ENCODE results near the gene DCLRE1C. TPM values are rescaled to one million over a fixed set of nuclear protein-coding genes. Genes with fewer than 3 reads are reported as not detected.
"Not testable (repeated sequence)": the region's sequence is repeated elsewhere in the genome, so short reads cannot be mapped to it uniquely, and the experiment has no call there.

The DCLRE1C gene
- total and polyA plus RNA-seq, 4 experiments from 2014 or later, result 12.3 to 34.9 (median 27.9) TPM

- Mint-ChIP-seq H3K27me3 (no peaks in the 10 kb centered on the region), H3K4me3 (no peak overlapping the region), H3K27ac (peak overlapping the region in 3 of 7 donors; percentile 13 to 55 (median 44)), H3K4me1 (peaks cover 9 to 23% (median 15%) of the 10 kb centered on the region in 4 donors), H3K36me3 (peaks cover 73 to 78% of the 10 kb centered on the region in 2 donors), H3K9me3 (peaks cover 0 to 3% (median 0%) of the 10 kb centered on the region in 8 donors)
- H3K27me3 ChIP-seq (ENCODE audit: insufficient read depth, low read length), result no peaks in the 10 kb centered on the region
- H3K36me3 ChIP-seq (ENCODE audit: insufficient read depth, low read length), result peaks cover 37% of the 10 kb centered on the region
- intact Hi-C loops (cut with micrococcal nuclease), result no loop called here
- DNase-seq, result no peak
- H3K4me1 ChIP-seq (ENCODE audit: insufficient read depth, low read length), result peaks cover 11% of the 10 kb centered on the region
- no peak overlapping the region for H3K4me3 ChIP-seq (ENCODE audit: low read length in 2 of 2)
- ChIA-PET POLR2A (ENCODE audit: partially characterized antibody) (no interaction called here), CTCF (ENCODE audit: partially characterized antibody) (no interaction called here)
- H3K27ac ChIP-seq (ENCODE audit: low read depth, low read length), result no peak overlapping the region
- H3K9me3 ChIP-seq (ENCODE audit: control insufficient read depth in 1 of 2, low read length in 2 of 2), result no peaks in the 10 kb centered on the region
Observed at GRCh38 chr10:14910953-14911352, 42.9 kb downstream of the DCLRE1C start.

- Histone ChIP-seq H3K9me3 (ENCODE audit: control insufficient read depth in 1 of 2, low read length in 2 of 2) (no peaks in the 10 kb centered on the region), H3K4me1 (ENCODE audit: insufficient read depth, low read length) (peaks cover 8% of the 10 kb centered on the region), H3K27ac (ENCODE audit: low read depth, low read length) (no peak overlapping the region), H3K27me3 (ENCODE audit: insufficient read depth, low read length) (no peaks in the 10 kb centered on the region), H3K4me3 (ENCODE audit: low read length in 2 of 2) (no peak overlapping the region), H3K36me3 (ENCODE audit: insufficient read depth, low read length) (peaks cover 34% of the 10 kb centered on the region)
- H3K27ac Mint-ChIP-seq, result peak overlapping the region in 4 of 7 donors; percentile 6 to 65 (median 20)
- H3K4me3 Mint-ChIP-seq, result no peak overlapping the region
- H3K4me1 Mint-ChIP-seq, result peaks cover 7 to 29% (median 9%) of the 10 kb centered on the region in 4 donors
- DNase-seq, result no peak
- CTCF ChIA-PET (ENCODE audit: partially characterized antibody), result interaction anchor here (0.9 kb wide), 1 partner anchor 36 kb away, joined by 3 read pairs; no protein-coding TSS in a partner anchor
- peaks cover 0 to 3% (median 0%) of the 10 kb centered on the region in 8 donors for H3K9me3 Mint-ChIP-seq
- peaks cover 58 to 64% of the 10 kb centered on the region in 2 donors for H3K36me3 Mint-ChIP-seq
- intact Hi-C loops (cut with micrococcal nuclease), result no loop called here
- no peaks in the 10 kb centered on the region for H3K27me3 Mint-ChIP-seq
- POLR2A ChIA-PET (ENCODE audit: partially characterized antibody), result no interaction called here
Observed at GRCh38 chr10:14909101-14909500, 44.8 kb downstream of the DCLRE1C start.

GRCh38 chr10:14907591-14907990 lies 46.3 kb downstream of the DCLRE1C start:
- H3K27ac ChIP-seq (ENCODE audit: low read depth, low read length); H3K4me3 ChIP-seq (ENCODE audit: low read length in 2 of 2); DNase-seq; H3K27me3 Mint-ChIP-seq; H3K27me3 ChIP-seq (ENCODE audit: insufficient read depth, low read length); intact Hi-C loops (cut with micrococcal nuclease); H3K27ac Mint-ChIP-seq; H3K9me3 ChIP-seq (ENCODE audit: control insufficient read depth in 1 of 2, low read length in 2 of 2); H3K4me3 Mint-ChIP-seq; H3K4me1 ChIP-seq (ENCODE audit: insufficient read depth, low read length); H3K9me3 Mint-ChIP-seq: not testable (repeated sequence)
- Mint-ChIP-seq H3K4me1 (peaks cover 7 to 29% (median 9%) of the 10 kb centered on the region in 4 donors), H3K36me3 (peaks cover 49 to 51% of the 10 kb centered on the region in 2 donors)
- H3K36me3 ChIP-seq (ENCODE audit: insufficient read depth, low read length), result peaks cover 34% of the 10 kb centered on the region
- ChIA-PET POLR2A (ENCODE audit: partially characterized antibody) (interaction anchor here (0.7 kb wide), 1 partner anchor 13 kb away, joined by 3 read pairs; no protein-coding TSS in a partner anchor), CTCF (ENCODE audit: partially characterized antibody) (interaction anchor here (1.0 kb wide), 1 partner anchor 112 kb away, joined by 5 read pairs; no protein-coding TSS in a partner anchor)

- Histone ChIP-seq H3K27ac (ENCODE audit: low read depth, low read length) (no peak overlapping the region), H3K27me3 (ENCODE audit: insufficient read depth, low read length) (no peaks in the 10 kb centered on the region), H3K4me1 (ENCODE audit: insufficient read depth, low read length) (peaks cover 8% of the 10 kb centered on the region), H3K9me3 (ENCODE audit: control insufficient read depth in 1 of 2, low read length in 2 of 2) (no peaks in the 10 kb centered on the region), H3K4me3 (ENCODE audit: low read length in 2 of 2) (no peak overlapping the region), H3K36me3 (ENCODE audit: insufficient read depth, low read length) (peaks cover 34% of the 10 kb centered on the region)
- Mint-ChIP-seq H3K4me1 (peaks cover 7 to 29% (median 9%) of the 10 kb centered on the region in 4 donors), H3K36me3 (peaks cover 44 to 46% of the 10 kb centered on the region in 2 donors), H3K27me3 (no peaks in the 10 kb centered on the region), H3K27ac (no peak overlapping the region), H3K9me3 (peaks cover 0 to 3% (median 0%) of the 10 kb centered on the region in 8 donors), H3K4me3 (no peak overlapping the region)
- ChIA-PET CTCF (ENCODE audit: partially characterized antibody) (no interaction called here), POLR2A (ENCODE audit: partially characterized antibody) (no interaction called here)
- intact Hi-C loops (cut with micrococcal nuclease), result no loop called here
- DNase-seq, result no peak
Observed at GRCh38 chr10:14906765-14907164, 47.1 kb downstream of the DCLRE1C start.

GRCh38 chr10:14905890-14906289 lies 48.0 kb downstream of the DCLRE1C start:
- Mint-ChIP-seq H3K27me3 (no peaks in the 10 kb centered on the region), H3K9me3 (peaks cover 0 to 3% (median 0%) of the 10 kb centered on the region in 8 donors), H3K4me1 (peaks cover 7 to 29% (median 9%) of the 10 kb centered on the region in 4 donors), H3K36me3 (peaks cover 35 to 37% of the 10 kb centered on the region in 2 donors), H3K4me3 (no peak overlapping the region), H3K27ac (peak overlapping the region; percentile 15 to 78 (median 51))
- POLR2A ChIA-PET (ENCODE audit: partially characterized antibody), result interaction anchor here (1.1 kb wide), 1 partner anchor 49 kb away, joined by 3 read pairs; the partner anchor contains the start of gene DCLRE1C
- intact Hi-C loops (cut with micrococcal nuclease), result loop anchor here (2.0 kb wide), 1 partner anchor 27 kb away; the partner anchor contains the start of gene SUV39H2
- CTCF ChIA-PET (ENCODE audit: partially characterized antibody), result interaction anchor here (0.7 to 3.0 kb wide), 3 partner anchors 14 to 26 kb away, joined by 3 to 13 read pairs (median 4); no protein-coding TSS in a partner anchor
- Histone ChIP-seq H3K4me1 (ENCODE audit: insufficient read depth, low read length) (peaks cover 8% of the 10 kb centered on the region), H3K27me3 (ENCODE audit: insufficient read depth, low read length) (no peaks in the 10 kb centered on the region), H3K36me3 (ENCODE audit: insufficient read depth, low read length) (peaks cover 31% of the 10 kb centered on the region), H3K4me3 (ENCODE audit: low read length in 2 of 2) (no peak overlapping the region), H3K27ac (ENCODE audit: low read depth, low read length) (no peak overlapping the region), H3K9me3 (ENCODE audit: control insufficient read depth in 1 of 2, low read length in 2 of 2) (no peaks in the 10 kb centered on the region)
- peak in 4 of 5 donors; percentile 7 to 26 (median 8) for DNase-seq

- intact Hi-C loops (cut with micrococcal nuclease), result loop anchor here (2.0 kb wide), 1 partner anchor 26 kb away; the partner anchor contains the start of gene SUV39H2
- H3K9me3 ChIP-seq (ENCODE audit: control insufficient read depth in 1 of 2, low read length in 2 of 2), result no peaks in the 10 kb centered on the region
- Mint-ChIP-seq H3K27ac (no peak overlapping the region), H3K36me3 (peaks cover 25 to 27% of the 10 kb centered on the region in 2 donors), H3K9me3 (peaks cover 0 to 3% (median 0%) of the 10 kb centered on the region in 8 donors), H3K27me3 (no peaks in the 10 kb centered on the region), H3K4me1 (peaks cover 6 to 29% (median 9%) of the 10 kb centered on the region in 4 donors), H3K4me3 (no peak overlapping the region)
- ChIA-PET POLR2A (ENCODE audit: partially characterized antibody) (interaction anchor here (2.5 kb wide), 1 partner anchor 26 kb away, joined by 9 read pairs; the partner anchor contains the start of gene SUV39H2), CTCF (ENCODE audit: partially characterized antibody) (interaction anchor here (0.7 to 3.0 kb wide), 5 partner anchors 15 to 67 kb away, joined by 3 to 13 read pairs (median 4); partner anchors contain the start of genes CDNF and SUV39H2)
- no peak overlapping the region for H3K27ac ChIP-seq (ENCODE audit: low read depth, low read length)
- no peak overlapping the region for H3K4me3 ChIP-seq (ENCODE audit: low read length in 2 of 2)
- no peaks in the 10 kb centered on the region for H3K27me3 ChIP-seq (ENCODE audit: insufficient read depth, low read length)
- H3K36me3 ChIP-seq (ENCODE audit: insufficient read depth, low read length), result peaks cover 21% of the 10 kb centered on the region
- peaks cover 8% of the 10 kb centered on the region for H3K4me1 ChIP-seq (ENCODE audit: insufficient read depth, low read length)
- no peak for DNase-seq
Observed at GRCh38 chr10:14904864-14905263, 49.0 kb downstream of the DCLRE1C start.

GRCh38 chr10:14904316-14904732 lies 49.6 kb downstream of the DCLRE1C start:
- intact Hi-C loops (cut with micrococcal nuclease), result loop anchor here (2.0 kb wide), 1 partner anchor 26 kb away; the partner anchor contains the start of gene SUV39H2
- POLR2A ChIA-PET (ENCODE audit: partially characterized antibody), result interaction anchor here (2.5 kb wide), 1 partner anchor 26 kb away, joined by 9 read pairs; the partner anchor contains the start of gene SUV39H2
- peak in 4 of 5 donors; percentile 36 to 47 (median 42) for DNase-seq
- peaks cover 18% of the 10 kb centered on the region for H3K36me3 ChIP-seq (ENCODE audit: insufficient read depth, low read length)
- H3K27me3 Mint-ChIP-seq, result no peaks in the 10 kb centered on the region
- H3K9me3 Mint-ChIP-seq, result peaks cover 0 to 3% (median 0%) of the 10 kb centered on the region in 8 donors
- H3K27me3 ChIP-seq (ENCODE audit: insufficient read depth, low read length), result no peaks in the 10 kb centered on the region
- H3K4me1 Mint-ChIP-seq, result peaks cover 6 to 29% (median 9%) of the 10 kb centered on the region in 4 donors
- no peak overlapping the region for H3K4me3 ChIP-seq (ENCODE audit: low read length in 2 of 2)
- H3K4me3 Mint-ChIP-seq, result no peak overlapping the region
- H3K4me1 ChIP-seq (ENCODE audit: insufficient read depth, low read length), result peaks cover 8% of the 10 kb centered on the region
- H3K36me3 Mint-ChIP-seq, result peaks cover 24 to 25% of the 10 kb centered on the region in 2 donors
- H3K27ac Mint-ChIP-seq, result peak overlapping the region in 1 of 7 donors; percentile 43
- no peaks in the 10 kb centered on the region for H3K9me3 ChIP-seq (ENCODE audit: control insufficient read depth in 1 of 2, low read length in 2 of 2)
- CTCF ChIA-PET (ENCODE audit: partially characterized antibody), result interaction anchor here (0.7 to 3.0 kb wide), 7 partner anchors 15 to 67 kb away, joined by 3 to 14 read pairs (median 5); partner anchors contain the start of genes CDNF and SUV39H2
- H3K27ac ChIP-seq (ENCODE audit: low read depth, low read length), result no peak overlapping the region
